Esophagus muscularis mucosa (tissue), 4 donors: ENCODE results near the gene GABRR2. TPM values are rescaled to one million over a fixed set of nuclear protein-coding genes. Genes with fewer than 3 reads are reported as not detected.

ENCODE experiments used
- DNase-seq: peaks from one replicate; pipeline ENCODE4 v3.0.0-alpha.2; 2017; ENCODE audit errors: extremely low spot score
- H3K27ac ChIP-seq, 4 donors: fragments of 200-600 bp; sonication (generic); replicated peaks in 1 of 4; 1 replicate in 3 of 4; 2 replicates in 1 of 4; pipeline ENCODE4 v1.5.1; 2016 to 2019; ENCODE audit warnings: mild to moderate bottlenecking in 1 of 4
- H3K27me3 ChIP-seq, 4 donors: fragments of 200-600 bp; sonication (generic); one replicate each; pipeline versions ENCODE4 v1.5.1 to v1.6.0; 2016 to 2019
- H3K36me3 ChIP-seq, 4 donors: fragments of 200-600 bp; sonication (generic); one replicate each; pipeline ENCODE4 v1.5.1; 2016 to 2019
- H3K4me1 ChIP-seq, 4 donors: fragments of 200-600 bp; sonication (generic); one replicate each; pipeline ENCODE4 v1.5.1; 2016 to 2019
- H3K4me3 ChIP-seq, 4 donors: fragments of 200-600 bp; sonication (generic); 1 replicate in 2 of 4; 2 replicates in 2 of 4; pipeline ENCODE4 v1.5.1; 2016 to 2019; ENCODE audit warnings: mild to moderate bottlenecking in 4 of 4, moderate library complexity in 1 of 4
- H3K9me3 ChIP-seq, 4 donors: fragments of 200-600 bp; sonication (generic); 1 replicate in 3 of 4; 2 replicates in 1 of 4; pipeline ENCODE4 v1.5.1; 2016 to 2019
- EP300 ChIP-seq: sonication (generic); formaldehyde crosslinking; IDR thresholded peaks from one replicate; pipeline ENCODE4 v1.6.1; 2017; ENCODE audit warnings: antibody characterized with exemption
- POLR2A ChIP-seq: fragments of 450-650 bp; IDR thresholded peaks from one replicate; pipeline ENCODE4 v1.6.1; 2017; ENCODE audit warnings: antibody characterized with exemption, moderate library complexity, mild to moderate bottlenecking, low read depth
- POLR2AphosphoS5 ChIP-seq, 2 donors: sonication (generic); formaldehyde crosslinking; IDR thresholded peaks; one replicate each; pipeline ENCODE4 v1.6.1; 2017; ENCODE audit warnings: antibody characterized with exemption in 2 of 2
- WGBS: methylation state at CpG from one replicate; pipeline ENCODE4 v1.1.5; 2018; 5-methylcytosine and 5-hydroxymethylcytosine counted together
- intact Hi-C: fragments of 100-400 bp; cut with DNase I; formaldehyde crosslinking; loops from one replicate; pipeline ENCODE4 v1.15.1; 2023
- total RNA-seq, 4 donors: library from RNA; depleted of rRNA; stranded (reverse); fragments of >200 nt; gene quantifications; one replicate each; pipeline versions ENCODE4 v1.1.0 to v1.2.1, GENCODE V29; 2016
- TF ChIP-seq, protein P1 (sequence below), 3 experiments: fragments of 200-600 bp in 2 of 3; fragments of 450-650 bp in 1 of 3; sonication (generic) in 2 of 3; IDR thresholded peaks; one replicate each; pipeline ENCODE4 v1.5.1; 2017 to 2019; ENCODE audit warnings: antibody characterized with exemption in 3 of 3, mild to moderate bottlenecking in 2 of 3, moderate library complexity in 1 of 3

Gene GABRR2
- total RNA-seq, 4 donors from 2014 or later = 0.33 to 0.46 (median 0.45) TPM; not detected in 1

DNA sequence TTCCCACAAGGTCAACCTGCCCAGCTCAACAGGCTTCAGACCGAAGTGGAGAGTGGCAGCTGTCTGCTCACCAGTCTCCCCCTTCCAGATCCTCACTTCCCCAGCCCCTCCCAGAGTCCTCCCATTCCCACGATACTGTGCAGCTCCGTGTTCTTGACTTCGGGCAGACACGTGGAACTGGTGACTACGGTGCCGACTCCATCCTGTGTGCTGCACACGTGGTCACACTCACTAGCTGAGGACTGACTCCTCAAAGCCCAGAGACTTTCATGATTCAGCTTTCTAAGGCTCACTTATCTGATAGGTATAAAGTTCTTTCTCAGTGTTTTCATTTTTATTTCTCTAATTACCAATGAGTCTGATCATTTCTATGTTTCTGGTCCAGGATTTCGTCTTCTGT, 32.4 kb downstream of the GABRR2 start:
- no peak for DNase-seq
- WGBS = 93% methylated on average over 9 of the region's 9 CpGs
- Histone ChIP-seq H3K27me3 (no peaks in the 10 kb centered on the region), H3K36me3 (no peaks in the 10 kb centered on the region), H3K4me3 (no peak overlapping the region), H3K4me1 (no peaks in the 10 kb centered on the region), H3K27ac (no peak overlapping the region), H3K9me3 (no peaks in the 10 kb centered on the region)
- intact Hi-C loops = no loop called here
- TF ChIP-seq EP300 (no peak), POLR2AphosphoS5 (IDR thresholded peaks at IDR 0.05) (no peak), POLR2A (no peak)
- TF ChIP-seq, protein P1, sequence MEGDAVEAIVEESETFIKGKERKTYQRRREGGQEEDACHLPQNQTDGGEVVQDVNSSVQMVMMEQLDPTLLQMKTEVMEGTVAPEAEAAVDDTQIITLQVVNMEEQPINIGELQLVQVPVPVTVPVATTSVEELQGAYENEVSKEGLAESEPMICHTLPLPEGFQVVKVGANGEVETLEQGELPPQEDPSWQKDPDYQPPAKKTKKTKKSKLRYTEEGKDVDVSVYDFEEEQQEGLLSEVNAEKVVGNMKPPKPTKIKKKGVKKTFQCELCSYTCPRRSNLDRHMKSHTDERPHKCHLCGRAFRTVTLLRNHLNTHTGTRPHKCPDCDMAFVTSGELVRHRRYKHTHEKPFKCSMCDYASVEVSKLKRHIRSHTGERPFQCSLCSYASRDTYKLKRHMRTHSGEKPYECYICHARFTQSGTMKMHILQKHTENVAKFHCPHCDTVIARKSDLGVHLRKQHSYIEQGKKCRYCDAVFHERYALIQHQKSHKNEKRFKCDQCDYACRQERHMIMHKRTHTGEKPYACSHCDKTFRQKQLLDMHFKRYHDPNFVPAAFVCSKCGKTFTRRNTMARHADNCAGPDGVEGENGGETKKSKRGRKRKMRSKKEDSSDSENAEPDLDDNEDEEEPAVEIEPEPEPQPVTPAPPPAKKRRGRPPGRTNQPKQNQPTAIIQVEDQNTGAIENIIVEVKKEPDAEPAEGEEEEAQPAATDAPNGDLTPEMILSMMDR (IDR thresholded peaks at IDR 0.05) = no peak

- Histone ChIP-seq H3K9me3 (no peaks in the 10 kb centered on the region), H3K27me3 (no peaks in the 10 kb centered on the region), H3K27ac (no peak overlapping the region), H3K4me3 (no peak overlapping the region), H3K4me1 (no peaks in the 10 kb centered on the region), H3K36me3 (no peaks in the 10 kb centered on the region)
- TF ChIP-seq, protein P1 (IDR thresholded peaks at IDR 0.05) = peak in 1 of 3 experiments; percentile 18
- no peak for TF ChIP-seq EP300
- DNase-seq = no peak
- WGBS = 67% methylated on average over 8 of the region's 10 CpGs
- intact Hi-C loops = no loop called here
Measured at GRCh38 chr6:89281779-89282246, 33.3 kb downstream of the GABRR2 start.

GRCh38 chr6:89278956-89279355, 36.1 kb downstream of the GABRR2 start:
- WGBS = 77% methylated on average over 9 of the region's 9 CpGs
- H3K27me3 ChIP-seq = no peaks in the 10 kb centered on the region
- peaks cover 0 to 3% (median 0%) of the 10 kb centered on the region in 4 donors for H3K4me1 ChIP-seq
- DNase-seq = no peak
- no peaks in the 10 kb centered on the region for H3K36me3 ChIP-seq
- intact Hi-C loops = no loop called here
- no peak for TF ChIP-seq EP300
- TF ChIP-seq, protein P1 (IDR thresholded peaks at IDR 0.05) = no peak
- TF ChIP-seq POLR2A = no peak
- TF ChIP-seq POLR2AphosphoS5 (IDR thresholded peaks at IDR 0.05) = no peak
- H3K9me3 ChIP-seq = no peaks in the 10 kb centered on the region
- H3K27ac ChIP-seq = no peak overlapping the region
- no peak overlapping the region for H3K4me3 ChIP-seq

DNA sequence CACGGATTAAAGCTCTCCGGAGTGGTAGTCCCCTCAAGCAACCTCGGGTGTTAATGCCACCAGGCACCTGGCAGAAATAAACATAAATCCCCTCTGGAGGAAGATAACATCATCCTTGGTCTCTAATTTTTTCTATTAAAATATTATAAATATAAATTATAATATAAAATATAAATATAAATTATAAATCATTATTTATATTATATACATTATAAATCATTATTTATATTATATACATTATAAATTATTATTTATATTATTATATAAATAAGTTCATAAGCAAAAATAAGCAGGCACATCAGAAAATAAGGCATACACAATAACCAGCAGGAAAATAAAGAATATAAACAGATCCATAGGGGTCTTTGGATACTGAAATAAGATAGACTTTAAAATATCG, 39.2 kb downstream of the GABRR2 start:
- DNase-seq = no peak
- H3K27me3 ChIP-seq = no peaks in the 10 kb centered on the region
- WGBS = 93% methylated on average over 4 of the region's 4 CpGs
- intact Hi-C loops = no loop called here
- H3K36me3 ChIP-seq = no peaks in the 10 kb centered on the region
- H3K4me1 ChIP-seq = peaks cover 0 to 8% (median 0%) of the 10 kb centered on the region in 4 donors
- no peak overlapping the region for H3K4me3 ChIP-seq
- TF ChIP-seq, protein P1 (IDR thresholded peaks at IDR 0.05) = no peak
- TF ChIP-seq POLR2A (no peak), EP300 (no peak), POLR2AphosphoS5 (IDR thresholded peaks at IDR 0.05) (no peak)
- no peak overlapping the region for H3K27ac ChIP-seq
- no peaks in the 10 kb centered on the region for H3K9me3 ChIP-seq

DNA sequence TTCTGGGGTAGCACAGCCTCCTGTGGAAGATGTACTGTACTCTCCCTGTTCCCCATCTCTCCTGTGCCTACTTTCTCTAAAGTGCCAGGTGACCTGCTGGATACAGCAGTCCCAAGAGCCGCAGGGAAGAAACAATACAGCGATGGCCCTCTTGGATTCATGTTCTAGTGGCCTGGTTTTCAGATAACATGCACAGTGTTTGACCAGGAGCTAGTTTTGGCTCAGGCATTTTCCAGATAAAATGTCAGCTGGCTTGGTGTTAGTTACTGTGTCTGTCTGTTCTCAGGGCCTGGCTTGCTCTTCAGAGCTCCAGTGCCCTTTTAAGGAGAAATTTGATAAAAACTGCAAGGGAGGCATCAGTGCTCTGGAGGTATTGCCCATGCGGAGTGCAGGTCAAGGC, 41.3 kb downstream of the GABRR2 start:
- no peaks in the 10 kb centered on the region for H3K36me3 ChIP-seq
- 100% methylated on average over 3 of the region's 3 CpGs for WGBS
- TF ChIP-seq, protein P1 (IDR thresholded peaks at IDR 0.05) = no peak
- TF ChIP-seq POLR2AphosphoS5 (IDR thresholded peaks at IDR 0.05) (no peak), EP300 (no peak), POLR2A (no peak)

More for the DNA sequence above, 41.3 kb downstream of the GABRR2 start:
- intact Hi-C loops = no loop called here
- Histone ChIP-seq H3K4me1 (peaks cover 0 to 8% (median 0%) of the 10 kb centered on the region in 4 donors), H3K4me3 (no peak overlapping the region), H3K27ac (no peak overlapping the region), H3K9me3 (no peaks in the 10 kb centered on the region), H3K27me3 (no peaks in the 10 kb centered on the region)
- DNase-seq = no peak
